Nephron progenitor cell (in vitro differentiated cells): ENCODE measurements around the gene KLHL12.

ENCODE experiments used
- DNase-seq: peaks from one replicate; pipeline ENCODE4 v3.0.0; 2021
- H3K27ac Mint-ChIP-seq: 2 replicates; pipeline ENCODE4 v1.8.0; 2021; ENCODE audit warnings: mild to moderate bottlenecking, moderate library complexity, mixed read lengths
- H3K27me3 Mint-ChIP-seq: 2 replicates; pipeline ENCODE4 v1.8.0; 2021; ENCODE audit warnings: mild to moderate bottlenecking, low read depth, mixed read lengths; ENCODE audit not compliant: poor library complexity
- H3K36me3 Mint-ChIP-seq: 2 replicates; pipeline ENCODE4 v1.8.0; 2021; ENCODE audit warnings: low read depth, mixed read lengths
- H3K4me1 Mint-ChIP-seq: 2 replicates; pipeline ENCODE4 v1.8.0; 2021; ENCODE audit warnings: mixed read lengths
- H3K4me3 Mint-ChIP-seq: 2 replicates; pipeline ENCODE4 v1.8.0; 2021; ENCODE audit warnings: mild to moderate bottlenecking, moderate library complexity, mixed read lengths
- H3K9me3 Mint-ChIP-seq: 2 replicates; pipeline ENCODE4 v1.8.0; 2021; ENCODE audit warnings: mild to moderate bottlenecking, moderate library complexity, mixed read lengths
- TF ChIP-seq, protein P1 (sequence below): fragments of 200-600 bp; sonication (generic); IDR thresholded peaks from 2 replicates; pipeline ENCODE4 v1.5.0; 2021; ENCODE audit warnings: antibody characterized with exemption

Gene KLHL12

DNA sequence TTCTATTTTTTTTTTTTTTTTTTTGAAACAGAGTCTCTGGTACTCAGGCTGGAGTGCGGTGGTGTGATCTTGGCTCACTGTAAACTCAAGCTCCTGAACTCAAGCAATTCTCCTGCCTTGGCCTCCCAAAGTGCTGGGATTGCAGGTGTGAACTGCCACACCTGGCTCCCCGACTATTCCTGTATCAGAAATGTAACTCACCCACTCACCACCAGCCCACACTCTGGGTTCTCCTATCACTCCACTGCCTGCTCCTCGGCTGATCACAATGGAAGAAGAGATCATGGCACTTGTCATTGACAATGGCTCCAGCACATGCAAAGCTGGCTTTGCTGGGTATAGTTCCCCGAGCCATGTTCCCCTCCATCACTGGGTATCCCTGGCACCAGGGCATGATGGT lies 54.0 kb downstream of the KLHL12 start:
- no peak for DNase-seq
- H3K9me3 Mint-ChIP-seq: no peaks in the 10 kb centered on the region
- H3K4me3 Mint-ChIP-seq: no peak overlapping the region
- H3K27ac Mint-ChIP-seq: no peak overlapping the region
- H3K36me3 Mint-ChIP-seq: peaks cover 8% of the 10 kb centered on the region
- TF ChIP-seq, protein P1, sequence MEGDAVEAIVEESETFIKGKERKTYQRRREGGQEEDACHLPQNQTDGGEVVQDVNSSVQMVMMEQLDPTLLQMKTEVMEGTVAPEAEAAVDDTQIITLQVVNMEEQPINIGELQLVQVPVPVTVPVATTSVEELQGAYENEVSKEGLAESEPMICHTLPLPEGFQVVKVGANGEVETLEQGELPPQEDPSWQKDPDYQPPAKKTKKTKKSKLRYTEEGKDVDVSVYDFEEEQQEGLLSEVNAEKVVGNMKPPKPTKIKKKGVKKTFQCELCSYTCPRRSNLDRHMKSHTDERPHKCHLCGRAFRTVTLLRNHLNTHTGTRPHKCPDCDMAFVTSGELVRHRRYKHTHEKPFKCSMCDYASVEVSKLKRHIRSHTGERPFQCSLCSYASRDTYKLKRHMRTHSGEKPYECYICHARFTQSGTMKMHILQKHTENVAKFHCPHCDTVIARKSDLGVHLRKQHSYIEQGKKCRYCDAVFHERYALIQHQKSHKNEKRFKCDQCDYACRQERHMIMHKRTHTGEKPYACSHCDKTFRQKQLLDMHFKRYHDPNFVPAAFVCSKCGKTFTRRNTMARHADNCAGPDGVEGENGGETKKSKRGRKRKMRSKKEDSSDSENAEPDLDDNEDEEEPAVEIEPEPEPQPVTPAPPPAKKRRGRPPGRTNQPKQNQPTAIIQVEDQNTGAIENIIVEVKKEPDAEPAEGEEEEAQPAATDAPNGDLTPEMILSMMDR: no peak
- no peaks in the 10 kb centered on the region for H3K4me1 Mint-ChIP-seq
- H3K27me3 Mint-ChIP-seq: no peaks in the 10 kb centered on the region

DNA sequence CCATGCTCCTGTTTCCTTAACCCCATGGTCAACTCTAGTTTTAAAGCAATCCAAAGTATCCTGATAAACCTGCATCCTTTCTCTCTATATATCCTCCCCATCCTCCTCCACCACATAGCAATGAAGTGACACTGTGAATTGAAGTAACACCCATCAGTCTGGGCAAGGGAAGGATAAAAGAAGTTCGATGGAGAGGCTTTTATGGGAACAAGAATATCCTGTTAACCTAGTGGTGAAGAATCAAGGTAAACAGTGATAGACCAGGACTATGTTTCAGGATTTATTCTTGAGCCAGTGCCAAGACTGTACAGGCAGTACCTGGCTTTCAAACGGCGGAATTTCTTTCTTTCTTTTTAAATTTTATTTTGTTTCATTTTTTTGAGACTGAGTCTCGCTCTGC lies 55.7 kb downstream of the KLHL12 start:
- peaks cover 8% of the 10 kb centered on the region for H3K36me3 Mint-ChIP-seq
- no peaks in the 10 kb centered on the region for H3K4me1 Mint-ChIP-seq
- H3K4me3 Mint-ChIP-seq: no peak overlapping the region
- H3K27ac Mint-ChIP-seq: no peak overlapping the region
- TF ChIP-seq, protein P1: no peak
- DNase-seq: no peak
- H3K27me3 Mint-ChIP-seq: no peaks in the 10 kb centered on the region
- no peaks in the 10 kb centered on the region for H3K9me3 Mint-ChIP-seq

DNA sequence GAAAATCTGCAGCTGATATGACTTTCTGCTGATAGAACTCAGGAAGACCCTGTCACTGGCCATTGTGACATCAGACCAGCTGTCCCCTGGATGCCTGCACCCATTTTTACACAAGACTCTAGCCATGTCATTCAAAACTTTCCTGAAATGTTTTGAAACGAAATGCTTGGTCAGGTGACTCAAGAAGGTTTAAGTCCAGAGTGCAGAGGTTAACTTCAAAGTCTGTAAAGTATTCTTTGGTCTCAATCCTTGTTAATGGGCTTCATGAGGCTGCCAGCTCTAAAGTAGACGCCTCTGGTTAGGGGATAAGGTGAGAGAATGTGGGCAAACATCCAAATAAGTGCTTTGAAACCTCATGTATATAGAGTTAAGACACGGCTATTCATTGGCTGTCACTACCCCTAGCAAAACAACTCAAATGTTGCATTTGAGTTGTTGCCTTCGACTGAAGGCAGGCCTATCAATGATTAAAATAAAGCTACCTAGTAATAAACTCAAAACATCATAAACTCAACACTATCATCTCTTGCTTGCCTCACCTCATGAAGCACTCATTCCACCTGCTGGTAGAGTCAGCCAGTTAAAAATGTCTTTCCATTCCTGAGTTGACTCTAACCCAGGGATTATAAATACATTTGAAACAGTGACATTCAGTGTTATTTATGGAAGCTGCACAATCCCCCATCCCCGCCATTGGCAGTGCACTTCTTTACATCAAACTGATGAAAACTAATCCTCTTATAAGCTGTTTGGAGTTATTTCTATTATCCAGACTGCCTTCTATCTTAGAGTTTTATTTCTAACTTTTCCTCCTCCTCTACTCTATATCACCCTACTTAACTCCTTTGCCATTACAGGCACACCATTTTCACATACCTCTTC lies 64.1 kb downstream of the KLHL12 start:
- DNase-seq: no peak
- Mint-ChIP-seq H3K4me1 (peaks cover 22% of the 10 kb centered on the region), H3K27me3 (peaks cover 8% of the 10 kb centered on the region), H3K27ac (no peak overlapping the region), H3K9me3 (no peaks in the 10 kb centered on the region), H3K4me3 (peak overlapping the region; percentile 95), H3K36me3 (peaks cover 4% of the 10 kb centered on the region)
- TF ChIP-seq, protein P1: no peak

DNA sequence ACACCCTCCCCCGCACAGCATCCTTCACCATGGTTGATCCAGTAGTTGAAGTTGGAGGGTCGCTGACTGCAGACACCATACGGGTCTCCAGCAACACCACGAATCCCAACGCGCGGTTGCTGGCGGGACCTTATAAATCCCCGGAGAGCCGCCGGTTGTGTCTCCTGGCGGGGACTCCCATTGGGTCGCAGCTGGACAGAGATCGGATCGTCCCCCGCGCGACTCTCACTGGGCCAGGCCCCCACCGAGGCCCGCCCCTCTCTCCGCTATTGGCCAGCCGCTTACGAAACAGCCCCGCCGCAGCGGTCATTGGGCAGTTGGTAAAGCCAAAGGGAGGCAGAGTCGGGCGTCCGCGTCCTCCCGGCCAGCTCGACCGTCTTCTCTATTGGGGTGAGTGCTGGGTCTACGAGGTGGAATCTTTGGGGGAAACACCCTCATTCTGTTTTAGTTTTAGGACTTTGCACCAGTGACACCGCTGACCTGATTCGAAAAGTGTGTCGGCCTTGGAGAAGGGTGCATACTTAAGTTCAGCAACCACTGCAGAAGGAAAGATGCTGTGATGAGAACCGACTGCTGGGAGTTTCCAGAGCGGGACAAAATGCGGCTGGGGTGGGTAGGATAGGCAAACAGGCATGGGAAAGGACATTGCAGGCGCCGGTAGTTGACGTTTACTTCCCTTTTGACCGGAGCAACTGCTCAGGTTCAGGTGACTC lies 65.5 kb downstream of the KLHL12 start:
- H3K36me3 Mint-ChIP-seq: peaks cover 17% of the 10 kb centered on the region
- peak overlapping the region; percentile 95 for H3K4me3 Mint-ChIP-seq
- TF ChIP-seq, protein P1: no peak
- H3K9me3 Mint-ChIP-seq: no peaks in the 10 kb centered on the region
- peaks cover 22% of the 10 kb centered on the region for H3K4me1 Mint-ChIP-seq
- peaks cover 8% of the 10 kb centered on the region for H3K27me3 Mint-ChIP-seq
- peak; percentile 95 for DNase-seq
- H3K27ac Mint-ChIP-seq: peak overlapping the region; percentile 98

DNA sequence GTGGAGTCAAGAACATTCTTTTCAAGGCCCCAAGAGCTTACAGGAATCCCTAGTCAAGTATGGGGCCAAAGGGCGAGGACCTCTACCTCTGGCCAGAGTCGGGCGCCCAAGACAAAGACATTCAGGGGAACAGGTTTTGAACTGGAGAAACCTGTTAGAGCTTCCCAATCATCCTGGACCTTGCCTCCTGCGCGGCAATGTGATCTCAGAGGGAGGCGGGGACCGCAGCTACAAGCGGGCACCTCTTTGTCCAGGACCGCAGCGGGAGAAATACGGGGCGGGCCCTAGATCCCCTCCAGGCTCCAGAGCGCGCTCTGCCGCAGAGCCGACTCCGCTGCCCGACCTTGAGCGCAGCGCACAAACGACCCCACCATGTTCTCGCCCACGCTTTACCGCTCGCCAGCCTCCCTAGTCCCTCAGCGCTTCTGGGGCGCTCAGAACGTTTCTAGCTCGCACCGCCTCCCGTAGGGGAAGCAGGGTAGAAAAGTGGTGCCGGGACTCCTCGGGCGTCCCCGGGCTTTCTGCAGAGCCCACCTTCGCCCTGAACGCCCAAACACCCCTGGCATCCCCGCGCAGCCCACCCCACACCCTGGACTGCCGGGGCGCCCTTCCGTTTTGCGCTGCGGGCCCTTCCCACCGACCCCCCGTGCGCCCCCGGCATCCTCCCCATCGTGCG lies 66.2 kb downstream of the KLHL12 start:
- peaks cover 22% of the 10 kb centered on the region for H3K4me1 Mint-ChIP-seq
- DNase-seq: peak; percentile 73
- H3K9me3 Mint-ChIP-seq: no peaks in the 10 kb centered on the region
- H3K36me3 Mint-ChIP-seq: peaks cover 24% of the 10 kb centered on the region
- H3K4me3 Mint-ChIP-seq: peak overlapping the region; percentile 95
- peak overlapping the region; percentile 98 for H3K27ac Mint-ChIP-seq
- peaks cover 8% of the 10 kb centered on the region for H3K27me3 Mint-ChIP-seq
- TF ChIP-seq, protein P1: no peak
